CD14-positive monocyte (primary cell): ENCODE results near the gene CFAP74. TPM values are rescaled to one million over a fixed set of nuclear protein-coding genes. Genes with fewer than 3 reads are reported as not detected.
A peak's percentile ranks its signal among the peaks of the same experiment; 100 is the strongest.

Experiments used
- DNase-seq, 3 donors: peaks; one replicate each; pipeline ENCODE4 v3.0.0-alpha.2; 2011 to 2022
- H2AFZ ChIP-seq: 2 replicates; pipeline ENCODE4 v1.6.0; 2012; ENCODE audit warnings: mild to moderate bottlenecking, low read depth, low read length, inconsistent platforms; ENCODE audit not compliant: insufficient read depth, poor library complexity, severe bottlenecking
- H3K27ac ChIP-seq, 2 donors: 1 replicate in 1 of 2; 2 replicates in 1 of 2; pipeline ENCODE4 v1.5.1; 2012 to 2013; ENCODE audit warnings: low read length in 2 of 2, control low read depth in 1 of 2, inconsistent platforms in 1 of 2, low read depth in 1 of 2, mild to moderate bottlenecking in 1 of 2
- H3K27me3 ChIP-seq, 2 donors: one replicate each; pipeline versions ENCODE4 v1.6.0 to v1.6.1; 2011 to 2013; ENCODE audit warnings: low read length in 2 of 2; ENCODE audit not compliant: control insufficient read depth in 2 of 2, insufficient read depth in 2 of 2
- H3K36me3 ChIP-seq, 2 donors: replicated peaks in 1 of 2; 1 replicate in 1 of 2; 2 replicates in 1 of 2; pipeline versions ENCODE4 v1.5.1 to v1.6.1; 2012 to 2013; ENCODE audit warnings: low read length in 2 of 2, control low read depth in 1 of 2, inconsistent platforms in 1 of 2, mild to moderate bottlenecking in 1 of 2; ENCODE audit not compliant: insufficient read depth in 2 of 2, control insufficient read depth in 1 of 2
- H3K4me1 ChIP-seq, 2 donors: 1 replicate in 1 of 2; 2 replicates in 1 of 2; pipeline versions ENCODE4 v1.5.1 to v1.6.1; 2012 to 2013; ENCODE audit warnings: low read length in 2 of 2, control low read depth in 1 of 2, inconsistent platforms in 1 of 2, mild to moderate bottlenecking in 1 of 2, moderate library complexity in 1 of 2; ENCODE audit not compliant: insufficient read depth in 2 of 2, control insufficient read depth in 1 of 2
- H3K4me2 ChIP-seq: replicated peaks from 2 replicates; pipeline ENCODE3; 2012; ENCODE audit warnings: low read length, moderate library complexity, mild to moderate bottlenecking; ENCODE audit not compliant: poor library complexity, severe bottlenecking; ENCODE audit errors: extremely low read depth
- H3K4me3 ChIP-seq, 3 experiments: fragments of 200-600 bp in 1 of 3; sonication (generic) in 1 of 3; replicated peaks in 1 of 3; 1 replicate in 2 of 3; 2 replicates in 1 of 3; pipeline ENCODE4 v1.5.1; 2011 to 2013; ENCODE audit warnings: low read length in 3 of 3, mild to moderate bottlenecking in 3 of 3, control low read depth in 2 of 3, low read depth in 2 of 3, inconsistent platforms in 1 of 3, moderate library complexity in 1 of 3
- H3K79me2 ChIP-seq: 2 replicates; pipeline ENCODE4 v1.6.0; 2012; ENCODE audit warnings: mild to moderate bottlenecking, control low read depth, inconsistent platforms, low read length, moderate library complexity; ENCODE audit not compliant: insufficient read depth
- H3K9ac ChIP-seq: 2 replicates; pipeline ENCODE4 v1.6.0; 2017; ENCODE audit warnings: low read length, mild to moderate bottlenecking; ENCODE audit not compliant: insufficient read depth, poor library complexity, severe bottlenecking
- H3K9me3 ChIP-seq, 2 donors: replicated peaks in 1 of 2; 1 replicate in 1 of 2; 2 replicates in 1 of 2; pipeline versions ENCODE4 v1.5.1 to v1.6.1; 2012 to 2013; ENCODE audit warnings: low read length in 2 of 2, control low read depth in 1 of 2; ENCODE audit not compliant: control insufficient read depth in 1 of 2, insufficient read depth in 1 of 2
- H4K20me1 ChIP-seq: 2 replicates; pipeline ENCODE4 v1.6.0; 2012; ENCODE audit warnings: mild to moderate bottlenecking, low read length, control low read depth, moderate library complexity; ENCODE audit not compliant: insufficient read depth
- H3K27ac Mint-ChIP-seq, 7 donors: one replicate each; pipeline ENCODE4 v1.8.0; 2020; ENCODE audit warnings: mild to moderate bottlenecking in 7 of 7, mixed read lengths in 7 of 7, moderate library complexity in 6 of 7, inconsistent platforms in 2 of 7
- H3K27me3 Mint-ChIP-seq, 3 donors: one replicate each; pipeline ENCODE4 v1.8.0; 2021 to 2022; ENCODE audit warnings: low read depth in 3 of 3, mild to moderate bottlenecking in 3 of 3, mixed read lengths in 3 of 3, moderate library complexity in 3 of 3, inconsistent platforms in 1 of 3
- H3K36me3 Mint-ChIP-seq, 2 donors: one replicate each; pipeline ENCODE4 v1.8.0; 2020; ENCODE audit warnings: mixed read lengths in 2 of 2, inconsistent platforms in 1 of 2, mild to moderate bottlenecking in 1 of 2
- H3K4me1 Mint-ChIP-seq: one replicate; pipeline ENCODE4 v1.8.0; 2020; ENCODE audit warnings: mild to moderate bottlenecking, mixed read lengths
- H3K4me3 Mint-ChIP-seq, 2 donors: one replicate each; pipeline ENCODE4 v1.8.0; 2020; ENCODE audit warnings: mild to moderate bottlenecking in 2 of 2, mixed read lengths in 2 of 2, moderate library complexity in 1 of 2
- H3K9me3 Mint-ChIP-seq, 7 donors: one replicate each; pipeline ENCODE4 v1.8.0; 2020 to 2022; ENCODE audit warnings: mixed read lengths in 7 of 7, mild to moderate bottlenecking in 6 of 7, moderate library complexity in 6 of 7, inconsistent platforms in 2 of 7
- WGBS: methylation state at CpG from one replicate; pipeline ENCODE4 v1.1.5; 2013; ENCODE audit warnings: missing lambda C conversion rate; ENCODE audit not compliant: insufficient coverage; 5-methylcytosine and 5-hydroxymethylcytosine counted together
- intact Hi-C, 2 donors: fragments of 100-400 bp; cut with micrococcal nuclease; formaldehyde crosslinking; loops; one replicate each; pipeline versions ENCODE4 v1.15.0 to v1.15.1; 2023
- polyA plus RNA-seq, 3 donors: library from polyadenylated mRNA; depleted of rRNA in 1 of 3; unstranded in 2 of 3; stranded (reverse) in 1 of 3; fragments of 300-500 nt in 2 of 3; fragments of >200 nt in 1 of 3; fragmentation: Illumina TruSeq in 2 of 3; gene quantifications; 1 replicate in 2 of 3; 2 replicates in 1 of 3; pipeline ENCODE4 v1.2.3, GENCODE V29; 2012 to 2021
- TF ChIP-seq, protein P1 (sequence below): fragments of 200-600 bp; IDR thresholded peaks from one replicate; pipeline ENCODE4 v1.8.0; 2022; ENCODE audit warnings: antibody characterized with exemption, mild to moderate bottlenecking

Gene CFAP74
- polyA plus RNA-seq, 3 donors = not detected

DNA sequence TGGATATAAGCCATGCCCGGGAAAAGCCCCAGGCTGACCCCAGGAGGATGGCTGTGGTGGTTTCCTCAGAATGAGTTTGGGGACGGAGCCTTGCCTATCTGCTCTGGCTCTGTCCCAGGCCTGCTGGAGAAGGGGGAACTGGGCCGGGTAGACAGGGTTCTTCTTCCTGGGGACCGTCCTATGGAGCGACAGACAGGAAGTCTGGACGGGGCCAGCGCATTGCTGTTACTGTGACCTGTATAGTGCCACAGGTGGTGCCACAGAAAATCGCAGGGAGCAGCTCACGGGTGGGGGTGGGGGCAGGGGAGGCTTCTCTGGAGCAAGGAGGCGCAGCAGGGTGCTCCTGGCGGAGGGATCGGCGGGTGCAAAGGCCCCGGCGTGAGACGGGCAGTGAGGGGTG, 36.4 kb downstream of the CFAP74 start:
- no peaks in the 10 kb centered on the region for H3K36me3 ChIP-seq
- no peak overlapping the region for H3K4me3 Mint-ChIP-seq
- no peak overlapping the region for H3K4me2 ChIP-seq
- no peaks in the 10 kb centered on the region for H3K79me2 ChIP-seq
- H3K9me3 ChIP-seq = peaks cover 0 to 4% of the 10 kb centered on the region in 2 donors
- H3K9me3 Mint-ChIP-seq = peaks cover 0 to 13% (median 3%) of the 10 kb centered on the region in 7 donors
- no peaks in the 10 kb centered on the region for H3K36me3 Mint-ChIP-seq
- DNase-seq = no peak
- H3K27ac Mint-ChIP-seq = no peak overlapping the region
- H3K9ac ChIP-seq = no peak overlapping the region
- H3K4me1 ChIP-seq = peaks cover 0 to 2% of the 10 kb centered on the region in 2 donors
- no peak overlapping the region for H3K27ac ChIP-seq
- no peak overlapping the region for H2AFZ ChIP-seq
- no peak overlapping the region for H3K4me3 ChIP-seq
- intact Hi-C loops = no loop called here
- H3K4me1 Mint-ChIP-seq = no peaks in the 10 kb centered on the region
- peaks cover 0 to 3% of the 10 kb centered on the region in 2 donors for H3K27me3 ChIP-seq
- TF ChIP-seq, protein P1, sequence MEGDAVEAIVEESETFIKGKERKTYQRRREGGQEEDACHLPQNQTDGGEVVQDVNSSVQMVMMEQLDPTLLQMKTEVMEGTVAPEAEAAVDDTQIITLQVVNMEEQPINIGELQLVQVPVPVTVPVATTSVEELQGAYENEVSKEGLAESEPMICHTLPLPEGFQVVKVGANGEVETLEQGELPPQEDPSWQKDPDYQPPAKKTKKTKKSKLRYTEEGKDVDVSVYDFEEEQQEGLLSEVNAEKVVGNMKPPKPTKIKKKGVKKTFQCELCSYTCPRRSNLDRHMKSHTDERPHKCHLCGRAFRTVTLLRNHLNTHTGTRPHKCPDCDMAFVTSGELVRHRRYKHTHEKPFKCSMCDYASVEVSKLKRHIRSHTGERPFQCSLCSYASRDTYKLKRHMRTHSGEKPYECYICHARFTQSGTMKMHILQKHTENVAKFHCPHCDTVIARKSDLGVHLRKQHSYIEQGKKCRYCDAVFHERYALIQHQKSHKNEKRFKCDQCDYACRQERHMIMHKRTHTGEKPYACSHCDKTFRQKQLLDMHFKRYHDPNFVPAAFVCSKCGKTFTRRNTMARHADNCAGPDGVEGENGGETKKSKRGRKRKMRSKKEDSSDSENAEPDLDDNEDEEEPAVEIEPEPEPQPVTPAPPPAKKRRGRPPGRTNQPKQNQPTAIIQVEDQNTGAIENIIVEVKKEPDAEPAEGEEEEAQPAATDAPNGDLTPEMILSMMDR = no peak
- H4K20me1 ChIP-seq = no peaks in the 10 kb centered on the region
- WGBS = 30% methylated on average over 12 of the region's 16 CpGs
- H3K27me3 Mint-ChIP-seq = peaks cover 10 to 19% (median 17%) of the 10 kb centered on the region in 3 donors

- H3K9me3 Mint-ChIP-seq = peaks cover 0 to 9% (median 3%) of the 10 kb centered on the region in 7 donors
- DNase-seq = no peak
- Histone ChIP-seq H2AFZ (no peak overlapping the region), H3K27me3 (peaks cover 0 to 3% of the 10 kb centered on the region in 2 donors), H3K9me3 (peaks cover 0 to 4% of the 10 kb centered on the region in 2 donors), H3K9ac (no peak overlapping the region), H4K20me1 (no peaks in the 10 kb centered on the region), H3K79me2 (no peaks in the 10 kb centered on the region), H3K4me1 (peaks cover 0 to 2% of the 10 kb centered on the region in 2 donors), H3K27ac (no peak overlapping the region), H3K36me3 (no peaks in the 10 kb centered on the region), H3K4me3 (no peak overlapping the region), H3K4me2 (no peak overlapping the region)
- WGBS = 58% methylated on average over 31 of the region's 38 CpGs
- TF ChIP-seq, protein P1 = no peak
- H3K4me3 Mint-ChIP-seq = no peak overlapping the region
- intact Hi-C loops = no loop called here
- H3K27ac Mint-ChIP-seq = peak overlapping the region in 1 of 7 donors; percentile 46
- no peaks in the 10 kb centered on the region for H3K4me1 Mint-ChIP-seq
- peaks cover 10 to 22% (median 21%) of the 10 kb centered on the region in 3 donors for H3K27me3 Mint-ChIP-seq
- no peaks in the 10 kb centered on the region for H3K36me3 Mint-ChIP-seq
These were observed 37.4 kb downstream of the CFAP74 start for GRCh38 chr1:1966071-1966740.
